IMR-90 (cell line): ENCODE measurements around the gene DHRSX. TPM values are rescaled to one million over a fixed set of nuclear protein-coding genes. Genes with fewer than 3 reads are reported as not detected.

Experiments used
- ATAC-seq: fragments of 200-7000 bp; cut with Tn5 transposase; 2 replicates; pipeline ENCODE4 v1.9.1; 2020; ENCODE audit warnings: low read depth, mild to moderate bottlenecking, moderate library complexity
- BruUV-seq: library from RNA; stranded (reverse); fragments of 400-500 nt; replicated peaks from 2 replicates; lab custom pipeline; 2021; lab: Mats Ljungman, UMichigan
- CTCF ChIA-PET: fragments of 300-600 bp; formaldehyde crosslinking; extraction: SDS; loops from one replicate; lab custom pipeline; 2021; ENCODE audit warnings: antibody characterized with exemption; lab: Yijun Ruan, JAX
- POLR2A ChIA-PET: fragments of 300-600 bp; sonication (Branson Sonifier 250); formaldehyde crosslinking; loops from one replicate; lab custom pipeline; 2022; ENCODE audit warnings: antibody characterized with exemption; ENCODE audit not compliant: unreplicated experiment; lab: Charles Lee
- DNase-seq: peaks from one replicate; pipeline ENCODE4 v3.0.0; 2013
- H2AFZ ChIP-seq: replicated peaks from 2 replicates; pipeline ENCODE3; 2013; ENCODE audit warnings: low read length, mild to moderate bottlenecking; ENCODE audit not compliant: poor library complexity
- H2AK5ac ChIP-seq: 2 replicates; pipeline ENCODE4 v1.6.1; 2013; ENCODE audit warnings: low read depth, low read length, inconsistent platforms
- H2AK9ac ChIP-seq: replicated peaks from 2 replicates; pipeline ENCODE3; 2013; ENCODE audit warnings: mild to moderate bottlenecking, low read depth, low read length, moderate library complexity; ENCODE audit not compliant: poor library complexity
- H2BK120ac ChIP-seq: 2 replicates; pipeline ENCODE4 v1.6.1; 2013; ENCODE audit warnings: low read depth, low read length, inconsistent platforms
- H2BK15ac ChIP-seq: 3 replicates; pipeline ENCODE4 v1.6.1; 2013; ENCODE audit warnings: low read depth, low read length, inconsistent platforms
- H2BK20ac ChIP-seq: 2 replicates; pipeline ENCODE4 v1.6.1; 2013; ENCODE audit warnings: low read depth, mild to moderate bottlenecking, inconsistent platforms, low read length, moderate library complexity
- H2BK5ac ChIP-seq: 2 replicates; pipeline ENCODE4 v1.6.1; 2013; ENCODE audit warnings: mild to moderate bottlenecking, low read depth, low read length, inconsistent platforms; ENCODE audit not compliant: poor library complexity, severe bottlenecking
- H3K14ac ChIP-seq: replicated peaks from 2 replicates; pipeline ENCODE4 v1.6.1; 2013; ENCODE audit warnings: low read depth, low read length, inconsistent platforms
- H3K18ac ChIP-seq: 2 replicates; pipeline ENCODE4 v1.6.1; 2013; ENCODE audit warnings: low read depth, low read length, control low read depth
- H3K23ac ChIP-seq: 2 replicates; pipeline ENCODE4 v1.6.1; 2013; ENCODE audit warnings: low read depth, low read length, inconsistent platforms
- H3K27ac ChIP-seq: 2 replicates; pipeline ENCODE4 v1.5.1; 2013; ENCODE audit warnings: mild to moderate bottlenecking, control low read depth, low read length; ENCODE audit not compliant: insufficient read depth
- H3K27me3 ChIP-seq: 2 replicates; pipeline ENCODE4 v1.6.1; 2013; ENCODE audit warnings: low read length; ENCODE audit not compliant: control insufficient read depth, insufficient read depth
- H3K36me3 ChIP-seq: 2 replicates; pipeline ENCODE4 v1.6.1; 2013; ENCODE audit warnings: low read length, mixed read lengths; ENCODE audit not compliant: control insufficient read depth, insufficient read depth
- H3K4ac ChIP-seq: 2 replicates; pipeline ENCODE4 v1.6.1; 2013; ENCODE audit warnings: low read depth, low read length, inconsistent platforms
- H3K4me1 ChIP-seq: 2 replicates; pipeline ENCODE4 v1.6.1; 2013; ENCODE audit warnings: low read length, mixed read lengths; ENCODE audit not compliant: control insufficient read depth, insufficient read depth
- H3K4me2 ChIP-seq: 2 replicates; pipeline ENCODE4 v1.6.1; 2013; ENCODE audit warnings: low read depth, mild to moderate bottlenecking, control low read depth, low read length, moderate library complexity
- H3K4me3 ChIP-seq: 2 replicates; pipeline ENCODE4 v1.5.1; 2013; ENCODE audit warnings: low read depth, mild to moderate bottlenecking, control low read depth, low read length, moderate library complexity; ENCODE audit not compliant: insufficient read depth
- H3K56ac ChIP-seq: 2 replicates; pipeline ENCODE4 v1.6.1; 2013; ENCODE audit warnings: low read length, inconsistent platforms; ENCODE audit not compliant: insufficient read depth; ENCODE audit errors: extremely low read depth
- H3K79me1 ChIP-seq, 2 experiments: 2 replicates each; pipeline ENCODE4 v1.6.1; 2013; ENCODE audit warnings: low read length in 2 of 2, inconsistent platforms in 1 of 2, low read depth in 1 of 2
- H3K9ac ChIP-seq: 2 replicates; pipeline ENCODE4 v1.6.1; 2013; ENCODE audit warnings: low read depth, low read length, control low read depth
- H3K9me1 ChIP-seq: 2 replicates; pipeline ENCODE4 v1.6.1; 2013; ENCODE audit warnings: low read length, inconsistent platforms; ENCODE audit not compliant: insufficient read depth
- H3K9me3 ChIP-seq: 2 replicates; pipeline ENCODE4 v1.6.1; 2013; ENCODE audit warnings: low read length; ENCODE audit not compliant: control insufficient read depth, insufficient read depth
- H4K20me1 ChIP-seq: 2 replicates; pipeline ENCODE4 v1.6.1; 2013; ENCODE audit warnings: low read length, inconsistent platforms; ENCODE audit not compliant: insufficient read depth
- H4K5ac ChIP-seq: 2 replicates; pipeline ENCODE4 v1.6.1; 2013; ENCODE audit warnings: mild to moderate bottlenecking, low read depth, low read length, control low read depth
- H4K8ac ChIP-seq, 2 experiments: 2 replicates each; pipeline ENCODE4 v1.6.1; 2013; ENCODE audit warnings: low read depth in 2 of 2, low read length in 2 of 2, control low read depth in 1 of 2, inconsistent platforms in 1 of 2
- H4K91ac ChIP-seq: 2 replicates; pipeline ENCODE4 v1.6.1; 2013; ENCODE audit warnings: low read depth, low read length, inconsistent platforms; ENCODE audit not compliant: insufficient read depth
- CEBPB ChIP-seq: IDR thresholded peaks from 2 replicates; pipeline ENCODE4 v1.6.1; 2012; ENCODE audit warnings: low read depth, low read length, improper control_type of control experiment
- MXI1 ChIP-seq: IDR thresholded peaks from 2 replicates; pipeline ENCODE4 v1.6.1; 2012; ENCODE audit warnings: low read depth, mild to moderate bottlenecking, low read length, moderate library complexity, borderline replicate concordance
- POLR2A ChIP-seq: IDR thresholded peaks from 2 replicates; pipeline ENCODE4 v1.6.1; 2012; ENCODE audit warnings: mild to moderate bottlenecking, low read depth, low read length
- RAD21 ChIP-seq: IDR thresholded peaks from 2 replicates; pipeline ENCODE4 v1.6.1; 2012; ENCODE audit warnings: low read length, improper control_type of control experiment
- WGBS, 2 experiments: methylation state at CpG; one replicate each; pipeline versions ENCODE4 v1.1.5 to v1.1.7; 2013; ENCODE audit warnings: missing lambda C conversion rate in 2 of 2; ENCODE audit not compliant: insufficient read length in 1 of 2; ENCODE audit errors: extremely low coverage in 2 of 2; 5-methylcytosine and 5-hydroxymethylcytosine counted together
- dilution Hi-C: fragments of 300-500 bp; cut with HindIII; formaldehyde crosslinking; loops from one replicate; pipeline ENCODE4 v1.14.3; 2018; ENCODE audit warnings: low sequenced_read_pairs; ENCODE audit not compliant: unreplicated experiment
- in situ Hi-C: fragments of 300-500 bp; cut with MboI; formaldehyde crosslinking; loops from 3 replicates; pipeline ENCODE4 v1.14.3; 2019; ENCODE audit warnings: low sequenced_read_pairs, inconsistent platforms, mixed read lengths
- intact Hi-C: fragments of 100-400 bp; cut with micrococcal nuclease; formaldehyde crosslinking; loops from 2 replicates; pipeline ENCODE4 v1.10.0; 2022
- polyA plus RNA-seq, 3 experiments: library from polyadenylated mRNA; depleted of rRNA; stranded (reverse); fragments of >200 nt; gene quantifications; 2 replicates each; pipeline ENCODE4 v1.2.3, GENCODE V29; 2012; ENCODE audit warnings: low replicate concordance in 1 of 3
- total RNA-seq: library from RNA; depleted of rRNA; stranded (reverse); fragments of >200 nt; gene quantifications from 2 replicates; pipeline ENCODE4 v1.2.3, GENCODE V29; 2012
- TF ChIP-seq, protein P1 (sequence below): fragments of 150-350 bp; IDR thresholded peaks from 2 replicates; pipeline ENCODE4 v1.6.1; 2017; ENCODE audit warnings: mild to moderate bottlenecking, antibody characterized with exemption, low read length, low read depth
- TF ChIP-seq, protein P2 (sequence below): conservative IDR thresholded peaks from 2 replicates; pipeline ENCODE4 v1.5.1; 2012; ENCODE audit warnings: mild to moderate bottlenecking, low read depth, low read length, improper control_type of control experiment

DHRSX gene
- total and polyA plus RNA-seq, 2 of the 4 experiments (the other 2 are of a cell fraction): 26.2 to 38.0 TPM

DNA sequence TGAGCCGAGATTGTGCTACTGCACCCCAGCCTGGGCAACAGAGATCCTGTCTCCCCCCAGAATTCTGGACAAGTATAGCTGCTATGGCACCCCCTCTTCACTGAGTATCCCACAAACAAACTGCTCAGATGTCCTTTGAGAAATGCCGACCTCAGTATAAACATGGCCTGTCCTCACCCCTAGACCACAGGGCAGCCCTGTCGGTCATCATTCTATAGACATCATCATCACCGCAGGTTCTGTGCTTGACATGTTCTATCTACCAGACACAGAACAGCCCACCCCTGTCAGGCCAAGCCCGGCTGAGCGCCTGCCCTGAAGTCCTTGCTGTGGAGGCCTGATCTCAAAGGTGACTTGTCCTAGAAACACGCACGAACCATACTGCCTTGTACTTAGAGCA lies 232.9 kb downstream of the DHRSX start:
- Histone ChIP-seq H3K23ac (no peak overlapping the region), H3K9ac (no peak overlapping the region), H2BK15ac (no peak overlapping the region), H3K9me1 (peaks cover 6% of the 10 kb centered on the region; the same call in 1 of the 2 replicates), H2AFZ (no peak overlapping the region), H4K8ac (no peak overlapping the region), H3K18ac (no peak overlapping the region), H3K4me1 (no peaks in the 10 kb centered on the region), H3K27ac (no peak overlapping the region), H3K9me3 (no peaks in the 10 kb centered on the region; the same call in 1 of the 2 replicates), H2AK9ac (peak overlapping the region; percentile 63), H2AK5ac (no peak overlapping the region), H3K4me2 (no peak overlapping the region), H3K4ac (no peak overlapping the region), H4K20me1 (no peaks in the 10 kb centered on the region), H3K14ac (no peak overlapping the region), H3K79me1 (peaks cover 0 to 2% of the 10 kb centered on the region in 2 experiments; a peak in 1 of 4 replicates), H4K91ac (no peak overlapping the region), H4K5ac (no peak overlapping the region), H2BK120ac (no peak overlapping the region), H3K4me3 (no peak overlapping the region), H2BK5ac (no peak overlapping the region), H3K56ac (no peak overlapping the region), H2BK20ac (no peak overlapping the region), H3K27me3 (no peaks in the 10 kb centered on the region), H3K36me3 (peaks cover 16% of the 10 kb centered on the region)
- intact Hi-C loops (no loop called here), in situ Hi-C loops (no loop called here), dilution Hi-C loops (no loop called here)
- DNase-seq (no peak), ATAC-seq (no peak)
- ChIA-PET POLR2A (no interaction called here), CTCF (no interaction called here)
- BruUV-seq: no TSS peak
- TF ChIP-seq, protein P1, sequence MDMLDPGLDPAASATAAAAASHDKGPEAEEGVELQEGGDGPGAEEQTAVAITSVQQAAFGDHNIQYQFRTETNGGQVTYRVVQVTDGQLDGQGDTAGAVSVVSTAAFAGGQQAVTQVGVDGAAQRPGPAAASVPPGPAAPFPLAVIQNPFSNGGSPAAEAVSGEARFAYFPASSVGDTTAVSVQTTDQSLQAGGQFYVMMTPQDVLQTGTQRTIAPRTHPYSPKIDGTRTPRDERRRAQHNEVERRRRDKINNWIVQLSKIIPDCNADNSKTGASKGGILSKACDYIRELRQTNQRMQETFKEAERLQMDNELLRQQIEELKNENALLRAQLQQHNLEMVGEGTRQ: no peak
- TF ChIP-seq MXI1: no peak
- TF ChIP-seq CEBPB: no peak
- TF ChIP-seq POLR2A: no peak
- TF ChIP-seq, protein P2, sequence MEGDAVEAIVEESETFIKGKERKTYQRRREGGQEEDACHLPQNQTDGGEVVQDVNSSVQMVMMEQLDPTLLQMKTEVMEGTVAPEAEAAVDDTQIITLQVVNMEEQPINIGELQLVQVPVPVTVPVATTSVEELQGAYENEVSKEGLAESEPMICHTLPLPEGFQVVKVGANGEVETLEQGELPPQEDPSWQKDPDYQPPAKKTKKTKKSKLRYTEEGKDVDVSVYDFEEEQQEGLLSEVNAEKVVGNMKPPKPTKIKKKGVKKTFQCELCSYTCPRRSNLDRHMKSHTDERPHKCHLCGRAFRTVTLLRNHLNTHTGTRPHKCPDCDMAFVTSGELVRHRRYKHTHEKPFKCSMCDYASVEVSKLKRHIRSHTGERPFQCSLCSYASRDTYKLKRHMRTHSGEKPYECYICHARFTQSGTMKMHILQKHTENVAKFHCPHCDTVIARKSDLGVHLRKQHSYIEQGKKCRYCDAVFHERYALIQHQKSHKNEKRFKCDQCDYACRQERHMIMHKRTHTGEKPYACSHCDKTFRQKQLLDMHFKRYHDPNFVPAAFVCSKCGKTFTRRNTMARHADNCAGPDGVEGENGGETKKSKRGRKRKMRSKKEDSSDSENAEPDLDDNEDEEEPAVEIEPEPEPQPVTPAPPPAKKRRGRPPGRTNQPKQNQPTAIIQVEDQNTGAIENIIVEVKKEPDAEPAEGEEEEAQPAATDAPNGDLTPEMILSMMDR: no peak
- no peak for TF ChIP-seq RAD21
- 60% methylated on average over 1 of the region's 8 CpGs; no CpG with 5 or more reads in 1 of the 2 experiments for WGBS, 2 experiments
